GM21619 (cell line): Measurements from ENCODE around the gene ZCCHC24.

Experiments
- ATAC-seq: cut with Tn5 transposase; IDR thresholded peaks from one replicate; pipeline ENCODE4 v1.9.1; 2021; ENCODE audit not compliant: unreplicated experiment

The ZCCHC24 gene

GRCh38 chr10:79401015-79401921 is 44.2 kb downstream of the ZCCHC24 start:
- no peak for ATAC-seq

GRCh38 chr10:79400146-79401004 is 45.0 kb downstream of the ZCCHC24 start:
- ATAC-seq = peak; percentile 76

- ATAC-seq = no peak
Observed at GRCh38 chr10:79399223-79399831, 46.1 kb downstream of the ZCCHC24 start.

- ATAC-seq = no peak
Observed at GRCh38 chr10:79398642-79399041, 46.8 kb downstream of the ZCCHC24 start.

- no peak for ATAC-seq
Observed at GRCh38 chr10:79397575-79398303, 47.7 kb downstream of the ZCCHC24 start.

- no peak for ATAC-seq
Observed at GRCh38 chr10:79397051-79397450, 48.4 kb downstream of the ZCCHC24 start.

GRCh38 chr10:79396520-79396919 is 48.9 kb downstream of the ZCCHC24 start:
- no peak for ATAC-seq

GRCh38 chr10:79394664-79395063 is 50.8 kb downstream of the ZCCHC24 start:
- no peak for ATAC-seq

GRCh38 chr10:79393924-79394610 is 51.4 kb downstream of the ZCCHC24 start:
- ATAC-seq = no peak

- no peak for ATAC-seq
Observed at GRCh38 chr10:79393221-79393923, 52.1 kb downstream of the ZCCHC24 start.

- no peak for ATAC-seq
Observed at GRCh38 chr10:79392506-79393176, 52.8 kb downstream of the ZCCHC24 start.

GRCh38 chr10:79392020-79392398 is 53.4 kb downstream of the ZCCHC24 start:
- no peak for ATAC-seq

GRCh38 chr10:79391231-79392019 is 54.0 kb downstream of the ZCCHC24 start:
- ATAC-seq = no peak

GRCh38 chr10:79390551-79391229 is 54.7 kb downstream of the ZCCHC24 start:
- no peak for ATAC-seq

GRCh38 chr10:79390057-79390456 is 55.4 kb downstream of the ZCCHC24 start:
- ATAC-seq = no peak

- ATAC-seq = no peak
Observed at GRCh38 chr10:79387974-79388850, 57.2 kb downstream of the ZCCHC24 start.
